PC-3 (cell line): ENCODE results near the gene HDX. TPM values are rescaled to one million over a fixed set of nuclear protein-coding genes. Genes with fewer than 3 reads are reported as not detected.

Experiments used
- ATAC-seq: fragments of 200-7000 bp; cut with Tn5 transposase; 2 replicates; pipeline ENCODE4 v1.9.1; 2020; ENCODE audit warnings: mild to moderate bottlenecking, moderate library complexity
- BruUV-seq: library from RNA; stranded (reverse); fragments of 400-500 nt; replicated peaks from 2 replicates; lab custom pipeline; 2021; lab: Mats Ljungman, UMichigan
- CTCF ChIA-PET: fragments of 300-600 bp; sonication (Branson Sonifier 250); formaldehyde crosslinking; loops from one replicate; lab custom pipeline; 2022; ENCODE audit warnings: antibody characterized with exemption; lab: Charles Lee
- POLR2A ChIA-PET: fragments of 300-600 bp; sonication (Branson Sonifier 250); formaldehyde crosslinking; loops from one replicate; lab custom pipeline; 2022; ENCODE audit warnings: antibody characterized with exemption; ENCODE audit not compliant: unreplicated experiment; lab: Charles Lee
- DNase-seq: peaks from one replicate; pipeline ENCODE4 v3.0.0-alpha.2; 2015
- H2AFZ ChIP-seq: fragments of 300-600 bp; sonication (generic); 2 replicates; pipeline ENCODE4 v1.6.0; 2016; ENCODE audit warnings: antibody characterized with exemption, low read length
- H3F3A ChIP-seq: fragments of 300-600 bp; sonication (generic); one replicate; pipeline ENCODE4 v1.6.0; 2017; ENCODE audit warnings: antibody characterized with exemption, low read length, control low read depth, mild to moderate bottlenecking; ENCODE audit not compliant: unreplicated experiment
- H3K27ac ChIP-seq: fragments of 300-600 bp; sonication (generic); 2 replicates; pipeline ENCODE4 v1.5.1; 2016; ENCODE audit warnings: mild to moderate bottlenecking, low read length
- H3K27me3 ChIP-seq: fragments of 300-600 bp; sonication (generic); 2 replicates; pipeline ENCODE4 v1.6.1; 2016; ENCODE audit warnings: low read length, mixed read lengths
- H3K36me3 ChIP-seq: fragments of 300-600 bp; sonication (generic); 2 replicates; pipeline ENCODE4 v1.6.1; 2016; ENCODE audit warnings: low read depth, mixed run types, low read length, mixed read lengths
- H3K4me1 ChIP-seq: fragments of 300-600 bp; sonication (generic); 2 replicates; pipeline ENCODE4 v1.5.1; 2016; ENCODE audit warnings: low read length; ENCODE audit not compliant: insufficient read depth
- H3K4me2 ChIP-seq: fragments of 300-600 bp; sonication (generic); 2 replicates; pipeline ENCODE4 v1.6.0; 2016; ENCODE audit warnings: low read length
- H3K4me3 ChIP-seq: fragments of 300-600 bp; sonication (generic); 2 replicates; pipeline ENCODE4 v1.5.1; 2016; ENCODE audit warnings: mild to moderate bottlenecking, low read length, mixed read lengths
- H3K79me2 ChIP-seq: fragments of 300-600 bp; sonication (generic); 2 replicates; pipeline ENCODE4 v1.6.1; 2017; ENCODE audit warnings: low read length, mixed read lengths
- H3K9ac ChIP-seq: fragments of 300-600 bp; sonication (generic); 2 replicates; pipeline ENCODE4 v1.6.0; 2016; ENCODE audit warnings: mild to moderate bottlenecking, low read length
- H3K9me2 ChIP-seq: fragments of 300-600 bp; sonication (generic); replicated peaks from 2 replicates; pipeline ENCODE4 v1.6.1; 2016; ENCODE audit warnings: mixed run types, low read length, mixed read lengths
- H3K9me3 ChIP-seq: fragments of 300-600 bp; sonication (generic); 2 replicates; pipeline ENCODE4 v1.6.1; 2016; ENCODE audit warnings: low read length, mixed read lengths
- H4K20me1 ChIP-seq: fragments of 300-600 bp; sonication (generic); 2 replicates; pipeline ENCODE4 v1.6.1; 2016; ENCODE audit warnings: low read length, mixed read lengths
- EZH2 ChIP-seq: fragments of 300-600 bp; sonication (generic); IDR thresholded peaks from one replicate; pipeline ENCODE4 v1.6.1; 2017; ENCODE audit warnings: antibody characterized with exemption, mild to moderate bottlenecking, low read length; ENCODE audit not compliant: unreplicated experiment
- EZH2phosphoT487 ChIP-seq: fragments of 300-600 bp; sonication (generic); IDR thresholded peaks from 2 replicates; pipeline ENCODE4 v1.6.1; 2018; ENCODE audit warnings: mild to moderate bottlenecking, antibody characterized with exemption, low read length, borderline replicate concordance
- intact Hi-C: fragments of 100-400 bp; cut with micrococcal nuclease; formaldehyde crosslinking; loops from 2 replicates; pipeline ENCODE4 v1.9.0; 2023
- total RNA-seq: library from RNA; depleted of rRNA; stranded (reverse); fragments of >200 nt; gene quantifications from 2 replicates; pipeline ENCODE4 v1.2.3, GENCODE V29; 2014
- TF ChIP-seq, protein P1 (sequence below): fragments of 300-600 bp; sonication (generic); conservative IDR thresholded peaks from 2 replicates; pipeline ENCODE4 v1.5.1; 2017; ENCODE audit warnings: antibody characterized with exemption, low read depth, mild to moderate bottlenecking, low read length

Gene HDX
- total RNA-seq, 1 experiment from 2014 or later = 3.4 TPM

DNA sequence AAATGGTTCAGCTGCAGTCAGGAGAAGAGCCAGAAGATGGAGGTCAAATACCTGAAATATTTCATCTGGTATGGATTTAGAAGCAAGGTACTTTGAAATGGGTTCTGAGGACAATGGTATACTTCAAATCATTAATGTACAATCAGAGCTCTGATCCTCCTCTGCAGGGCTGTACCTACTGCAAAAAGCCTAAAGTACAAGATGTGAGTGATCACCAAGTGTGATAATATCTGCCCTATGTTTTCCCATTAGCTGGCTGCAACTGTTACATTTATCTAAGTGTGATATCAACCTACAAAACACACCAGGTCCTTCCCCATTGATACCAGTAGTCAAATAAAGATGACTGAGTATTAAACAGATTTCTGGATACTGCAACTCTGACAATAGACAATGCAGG is 25.1 kb downstream of the HDX start:
- no TSS peak for BruUV-seq
- no peak for DNase-seq

DNA sequence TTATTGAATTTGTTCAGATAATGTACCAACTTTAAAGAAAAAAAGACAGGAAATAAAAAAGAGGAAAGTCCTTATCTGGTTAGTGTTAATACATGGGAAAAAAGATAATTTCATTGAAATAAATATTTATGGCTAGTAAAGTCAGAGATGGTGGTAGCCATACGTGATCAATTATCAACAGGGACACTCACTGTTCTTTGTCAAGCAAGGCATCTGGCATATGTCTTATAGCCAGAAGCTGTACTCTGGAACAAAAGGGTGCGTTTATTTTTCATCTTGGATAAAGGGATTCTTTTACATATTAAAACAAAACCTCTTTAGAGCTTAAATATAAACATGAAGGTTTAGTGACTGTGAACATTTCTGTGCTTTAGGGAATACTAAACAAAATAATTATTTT is 26.7 kb downstream of the HDX start:
- Histone ChIP-seq H2AFZ (no peak overlapping the region), H3K4me2 (no peak overlapping the region), H3K9me3 (no peaks in the 10 kb centered on the region), H3K27me3 (no peaks in the 10 kb centered on the region), H3K36me3 (no peaks in the 10 kb centered on the region), H3K9ac (no peak overlapping the region), H3K79me2 (no peaks in the 10 kb centered on the region), H3F3A (no peaks in the 10 kb centered on the region), H4K20me1 (no peaks in the 10 kb centered on the region), H3K27ac (no peak overlapping the region), H3K9me2 (no peaks in the 10 kb centered on the region), H3K4me3 (no peak overlapping the region), H3K4me1 (no peaks in the 10 kb centered on the region)
- ChIA-PET CTCF (no interaction called here), POLR2A (no interaction called here)
- BruUV-seq = no TSS peak
- intact Hi-C loops = no loop called here
- DNase-seq = no peak
- TF ChIP-seq EZH2phosphoT487 (no peak), EZH2 (no peak)
- TF ChIP-seq, protein P1, sequence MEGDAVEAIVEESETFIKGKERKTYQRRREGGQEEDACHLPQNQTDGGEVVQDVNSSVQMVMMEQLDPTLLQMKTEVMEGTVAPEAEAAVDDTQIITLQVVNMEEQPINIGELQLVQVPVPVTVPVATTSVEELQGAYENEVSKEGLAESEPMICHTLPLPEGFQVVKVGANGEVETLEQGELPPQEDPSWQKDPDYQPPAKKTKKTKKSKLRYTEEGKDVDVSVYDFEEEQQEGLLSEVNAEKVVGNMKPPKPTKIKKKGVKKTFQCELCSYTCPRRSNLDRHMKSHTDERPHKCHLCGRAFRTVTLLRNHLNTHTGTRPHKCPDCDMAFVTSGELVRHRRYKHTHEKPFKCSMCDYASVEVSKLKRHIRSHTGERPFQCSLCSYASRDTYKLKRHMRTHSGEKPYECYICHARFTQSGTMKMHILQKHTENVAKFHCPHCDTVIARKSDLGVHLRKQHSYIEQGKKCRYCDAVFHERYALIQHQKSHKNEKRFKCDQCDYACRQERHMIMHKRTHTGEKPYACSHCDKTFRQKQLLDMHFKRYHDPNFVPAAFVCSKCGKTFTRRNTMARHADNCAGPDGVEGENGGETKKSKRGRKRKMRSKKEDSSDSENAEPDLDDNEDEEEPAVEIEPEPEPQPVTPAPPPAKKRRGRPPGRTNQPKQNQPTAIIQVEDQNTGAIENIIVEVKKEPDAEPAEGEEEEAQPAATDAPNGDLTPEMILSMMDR = no peak
- ATAC-seq = no peak

More for the DNA sequence above, 25.1 kb downstream of the HDX start:
- H3K4me1 ChIP-seq = no peaks in the 10 kb centered on the region
- H3K4me2 ChIP-seq = no peak overlapping the region
- no peaks in the 10 kb centered on the region for H3K27me3 ChIP-seq
- no peak overlapping the region for H3K4me3 ChIP-seq
- no peaks in the 10 kb centered on the region for H3F3A ChIP-seq
- no peaks in the 10 kb centered on the region for H3K9me2 ChIP-seq
- TF ChIP-seq EZH2 (no peak), EZH2phosphoT487 (no peak)
- TF ChIP-seq, protein P1 = no peak
- H2AFZ ChIP-seq = no peak overlapping the region
- no peaks in the 10 kb centered on the region for H3K36me3 ChIP-seq
- intact Hi-C loops = no loop called here
- no peak for ATAC-seq
- H3K9ac ChIP-seq = no peak overlapping the region
- H4K20me1 ChIP-seq = no peaks in the 10 kb centered on the region
- ChIA-PET POLR2A (no interaction called here), CTCF (interaction anchor here (0.5 to 0.7 kb wide), 3 partner anchors 95 to 251 kb away, joined by 3 to 14 read pairs (median 12); no protein-coding TSS in a partner anchor)
- no peaks in the 10 kb centered on the region for H3K9me3 ChIP-seq
- no peaks in the 10 kb centered on the region for H3K79me2 ChIP-seq
- no peak overlapping the region for H3K27ac ChIP-seq

DNA sequence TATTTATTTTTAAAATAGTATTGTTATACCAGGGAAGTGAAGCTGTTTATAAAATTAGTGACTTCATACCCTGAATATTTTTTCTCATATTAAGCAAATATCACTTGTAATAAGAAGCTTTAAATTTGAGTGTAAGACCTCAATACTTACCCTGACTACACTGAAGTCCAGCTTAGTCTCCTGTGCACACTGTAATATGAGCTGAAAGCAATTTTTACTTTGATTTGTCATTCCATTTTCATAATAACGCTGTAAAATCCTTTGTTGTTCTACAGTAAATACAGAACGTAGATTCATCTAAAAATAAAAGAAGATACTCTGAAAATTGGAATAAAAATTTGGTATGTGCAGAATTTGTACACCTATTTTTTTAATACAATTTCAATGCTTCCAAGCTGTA is 27.2 kb downstream of the HDX start:
- peak; percentile 69 for ATAC-seq
- Histone ChIP-seq H3K36me3 (no peaks in the 10 kb centered on the region), H3K4me3 (no peak overlapping the region), H2AFZ (no peak overlapping the region), H3K9ac (no peak overlapping the region), H4K20me1 (no peaks in the 10 kb centered on the region), H3F3A (no peaks in the 10 kb centered on the region), H3K27me3 (no peaks in the 10 kb centered on the region), H3K79me2 (no peaks in the 10 kb centered on the region), H3K4me1 (no peaks in the 10 kb centered on the region), H3K4me2 (no peak overlapping the region), H3K9me3 (no peaks in the 10 kb centered on the region), H3K9me2 (no peaks in the 10 kb centered on the region), H3K27ac (no peak overlapping the region)
- ChIA-PET CTCF (no interaction called here), POLR2A (interaction anchor here (0.7 kb wide), 1 partner anchor 99 kb away, joined by 3 read pairs; no protein-coding TSS in a partner anchor)
- TF ChIP-seq, protein P1 = no peak
- no peak for TF ChIP-seq EZH2
- no peak for TF ChIP-seq EZH2phosphoT487
- no TSS peak for BruUV-seq
- intact Hi-C loops = no loop called here
- no peak for DNase-seq
